Fibroblast of the aortic adventitia (primary cell): Measurements from ENCODE around the gene LBHD1. TPM values are rescaled to one million over a fixed set of nuclear protein-coding genes. Genes with fewer than 3 reads are reported as not detected.
"Not testable (repeated sequence)": the region's sequence is repeated elsewhere in the genome, so short reads cannot be mapped to it uniquely, and the experiment has no call there.

Experiments used
- DNase-seq: peaks from one replicate; pipeline ENCODE4 v3.0.0-alpha.2; 2010; ENCODE audit warnings: low read depth
- H3K4me3 ChIP-seq: 2 replicates; pipeline ENCODE4 v1.5.1; 2011; ENCODE audit warnings: low read depth, mild to moderate bottlenecking, control low read depth, low read length, moderate library complexity
- CTCF ChIP-seq: IDR thresholded peaks from 2 replicates; pipeline ENCODE4 v1.5.1; 2011; ENCODE audit warnings: mild to moderate bottlenecking, low read length, control low read depth, inconsistent platforms; ENCODE audit not compliant: insufficient read depth
- total RNA-seq: library from RNA; depleted of rRNA; stranded (reverse); fragments of >200 nt; gene quantifications from 2 replicates; pipeline ENCODE4 v1.2.3, GENCODE V29; 2012; ENCODE audit warnings: low replicate concordance

The LBHD1 gene
- total RNA-seq, 1 donor, result 4.5 TPM

- DNase-seq, result no peak
- no peak overlapping the region for H3K4me3 ChIP-seq
- TF ChIP-seq CTCF, result no peak
Measured at GRCh38 chr11:62656796-62657429, 15.2 kb downstream of the LBHD1 start.

GRCh38 chr11:62654297-62654696 is 17.8 kb downstream of the LBHD1 start:
- H3K4me3 ChIP-seq, result no peak overlapping the region
- DNase-seq, result no peak
- no peak for TF ChIP-seq CTCF

- DNase-seq, result no peak
- peak overlapping the region; percentile 92 for H3K4me3 ChIP-seq
- TF ChIP-seq CTCF, result no peak
Measured at GRCh38 chr11:62652161-62653006, 19.7 kb downstream of the LBHD1 start.

- H3K4me3 ChIP-seq, DNase-seq: not testable (repeated sequence)
Measured at GRCh38 chr11:62650283-62650682, 21.8 kb downstream of the LBHD1 start.

- no peak for DNase-seq
- TF ChIP-seq CTCF, result no peak
- no peak overlapping the region for H3K4me3 ChIP-seq
Measured at GRCh38 chr11:62649486-62649885, 22.6 kb downstream of the LBHD1 start.

- no peak for TF ChIP-seq CTCF
- DNase-seq, result no peak
Measured at GRCh38 chr11:62648967-62649364, 23.1 kb downstream of the LBHD1 start.

GRCh38 chr11:62648185-62648966 is 23.7 kb downstream of the LBHD1 start:
- no peak overlapping the region for H3K4me3 ChIP-seq
- TF ChIP-seq CTCF, result no peak
- DNase-seq, result no peak

More at GRCh38 chr11:62648967-62649364, 23.1 kb downstream of the LBHD1 start:
- no peak overlapping the region for H3K4me3 ChIP-seq
